Measurements from ENCODE around the gene TAAR5. TPM values are rescaled to one million over a fixed set of nuclear protein-coding genes. Genes with fewer than 3 reads are reported as not detected.
"Not testable (repeated sequence)": the region's sequence is repeated elsewhere in the genome, so short reads cannot be mapped to it uniquely, and the experiment has no call there.

The TAAR5 gene
- not detected for total RNA-seq

GRCh38 chr6:132589454-132589853 lies at the start of gene TAAR5:
Gene TAAR5, minus strand, starts transcription at chr6:132589741. Its CDS starts 55 bp downstream, at chr6:132589686.
- DNase-seq = no peak
- no peak within 1 kb of the TSS for H3K27ac Mint-ChIP-seq
- H3K4me3 Mint-ChIP-seq = no peak within 1 kb of the TSS
- H3K4me1 Mint-ChIP-seq = no peaks in the 10 kb centered on the region
- H3K9me3 Mint-ChIP-seq = no peaks in the 10 kb centered on the region
- no peaks in the 10 kb centered on the region for H3K36me3 Mint-ChIP-seq
- H3K27me3 Mint-ChIP-seq = peaks cover 13% of the 10 kb centered on the region

- DNase-seq, H3K36me3 Mint-ChIP-seq, H3K9me3 Mint-ChIP-seq, H3K4me1 Mint-ChIP-seq, H3K4me3 Mint-ChIP-seq, H3K27ac Mint-ChIP-seq: not testable (repeated sequence)
- peaks cover 36% of the 10 kb centered on the region for H3K27me3 Mint-ChIP-seq
These were observed 47.6 kb upstream of the TAAR5 start for GRCh38 chr6:132637135-132637534.

GRCh38 chr6:132635906-132636305 lies 46.4 kb upstream of the TAAR5 start:
- not testable (repeated sequence) for H3K27ac Mint-ChIP-seq, H3K4me3 Mint-ChIP-seq, DNase-seq, H3K36me3 Mint-ChIP-seq, H3K4me1 Mint-ChIP-seq, H3K9me3 Mint-ChIP-seq
- H3K27me3 Mint-ChIP-seq = peaks cover 37% of the 10 kb centered on the region

- H3K9me3 Mint-ChIP-seq, H3K4me3 Mint-ChIP-seq, H3K27ac Mint-ChIP-seq, H3K4me1 Mint-ChIP-seq, DNase-seq, H3K36me3 Mint-ChIP-seq: not testable (repeated sequence)
- peaks cover 37% of the 10 kb centered on the region for H3K27me3 Mint-ChIP-seq
These were observed 45.7 kb upstream of the TAAR5 start for GRCh38 chr6:132635288-132635687.

GRCh38 chr6:132634796-132635195 lies 45.3 kb upstream of the TAAR5 start:
- H3K4me3 Mint-ChIP-seq = no peak overlapping the region
- DNase-seq = no peak
- peaks cover 4% of the 10 kb centered on the region for H3K9me3 Mint-ChIP-seq
- H3K27me3 Mint-ChIP-seq = peaks cover 33% of the 10 kb centered on the region
- no peak overlapping the region for H3K27ac Mint-ChIP-seq
- H3K4me1 Mint-ChIP-seq = no peaks in the 10 kb centered on the region
- H3K36me3 Mint-ChIP-seq = no peaks in the 10 kb centered on the region

- Mint-ChIP-seq H3K4me3 (no peak overlapping the region), H3K36me3 (no peaks in the 10 kb centered on the region), H3K27me3 (peaks cover 26% of the 10 kb centered on the region), H3K27ac (no peak overlapping the region), H3K9me3 (peaks cover 4% of the 10 kb centered on the region), H3K4me1 (no peaks in the 10 kb centered on the region)
- DNase-seq = no peak
These were observed 43.8 kb upstream of the TAAR5 start for GRCh38 chr6:132633362-132633761.

GRCh38 chr6:132624175-132624574 lies 34.6 kb upstream of the TAAR5 start, which contains the start of gene TAAR2:
Gene TAAR2, minus strand, starts transcription at chr6:132624275. Its CDS starts 0 bp downstream, at chr6:132624275.
- Mint-ChIP-seq H3K27ac (no peak within 1 kb of the TSS), H3K4me1 (no peaks in the 10 kb centered on the region), H3K9me3 (peaks cover 5% of the 10 kb centered on the region), H3K27me3 (peaks cover 41% of the 10 kb centered on the region), H3K36me3 (no peaks in the 10 kb centered on the region), H3K4me3 (no peak within 1 kb of the TSS)
- DNase-seq = no peak

- no peak overlapping the region for H3K27ac Mint-ChIP-seq
- DNase-seq = no peak
- H3K36me3 Mint-ChIP-seq = no peaks in the 10 kb centered on the region
- no peak overlapping the region for H3K4me3 Mint-ChIP-seq
- H3K27me3 Mint-ChIP-seq = peaks cover 39% of the 10 kb centered on the region
- H3K4me1 Mint-ChIP-seq = no peaks in the 10 kb centered on the region
- peaks cover 5% of the 10 kb centered on the region for H3K9me3 Mint-ChIP-seq
These were observed 33.7 kb upstream of the TAAR5 start for GRCh38 chr6:132623106-132623845.

- no peaks in the 10 kb centered on the region for H3K9me3 Mint-ChIP-seq
- H3K27ac Mint-ChIP-seq = no peak overlapping the region
- no peak overlapping the region for H3K4me3 Mint-ChIP-seq
- no peak for DNase-seq
- peaks cover 12% of the 10 kb centered on the region for H3K27me3 Mint-ChIP-seq
- H3K4me1 Mint-ChIP-seq = no peaks in the 10 kb centered on the region
- H3K36me3 Mint-ChIP-seq = no peaks in the 10 kb centered on the region
These were observed 27.1 kb upstream of the TAAR5 start for GRCh38 chr6:132616677-132617076.

GRCh38 chr6:132614554-132614953 lies 25.0 kb upstream of the TAAR5 start:
- Mint-ChIP-seq H3K27ac (no peak overlapping the region), H3K36me3 (no peaks in the 10 kb centered on the region), H3K4me1 (no peaks in the 10 kb centered on the region), H3K4me3 (peak overlapping the region; percentile 15), H3K27me3 (peaks cover 8% of the 10 kb centered on the region), H3K9me3 (no peaks in the 10 kb centered on the region)
- no peak for DNase-seq

- Mint-ChIP-seq H3K27ac (no peak overlapping the region), H3K4me1 (no peaks in the 10 kb centered on the region), H3K9me3 (no peaks in the 10 kb centered on the region), H3K27me3 (peaks cover 8% of the 10 kb centered on the region), H3K36me3 (no peaks in the 10 kb centered on the region), H3K4me3 (no peak overlapping the region)
- DNase-seq = no peak
These were observed 23.0 kb upstream of the TAAR5 start for GRCh38 chr6:132612449-132613108.

- H3K27ac Mint-ChIP-seq = no peak overlapping the region
- no peaks in the 10 kb centered on the region for H3K4me1 Mint-ChIP-seq
- H3K9me3 Mint-ChIP-seq = no peaks in the 10 kb centered on the region
These were observed 22.1 kb upstream of the TAAR5 start for GRCh38 chr6:132611616-132612015.

GRCh38 chr6:132607544-132608233 lies 18.1 kb upstream of the TAAR5 start:
- Mint-ChIP-seq H3K27ac (no peak overlapping the region), H3K9me3 (no peaks in the 10 kb centered on the region), H3K4me1 (no peaks in the 10 kb centered on the region), H3K4me3 (no peak overlapping the region), H3K27me3 (peaks cover 11% of the 10 kb centered on the region), H3K36me3 (no peaks in the 10 kb centered on the region)
- no peak for DNase-seq

More at GRCh38 chr6:132611616-132612015, 22.1 kb upstream of the TAAR5 start:
- DNase-seq = no peak
- Mint-ChIP-seq H3K4me3 (no peak overlapping the region), H3K27me3 (peaks cover 9% of the 10 kb centered on the region), H3K36me3 (no peaks in the 10 kb centered on the region)

- DNase-seq = no peak
- no peaks in the 10 kb centered on the region for H3K9me3 Mint-ChIP-seq
- H3K27me3 Mint-ChIP-seq = peaks cover 22% of the 10 kb centered on the region
- H3K36me3 Mint-ChIP-seq = no peaks in the 10 kb centered on the region
- H3K4me3 Mint-ChIP-seq = no peak overlapping the region
- no peak overlapping the region for H3K27ac Mint-ChIP-seq
- H3K4me1 Mint-ChIP-seq = no peaks in the 10 kb centered on the region
These were observed 15.2 kb upstream of the TAAR5 start for GRCh38 chr6:132604635-132605152.

GRCh38 chr6:132600900-132601299 lies 11.4 kb upstream of the TAAR5 start:
- H3K9me3 Mint-ChIP-seq, H3K27ac Mint-ChIP-seq, DNase-seq, H3K36me3 Mint-ChIP-seq, H3K4me1 Mint-ChIP-seq, H3K4me3 Mint-ChIP-seq: not testable (repeated sequence)
- H3K27me3 Mint-ChIP-seq = peaks cover 24% of the 10 kb centered on the region
